GM18951 (cell line): Measurements from ENCODE around the gene NRL.
A peak's percentile ranks its signal among the peaks of the same experiment; 100 is the strongest.

Experiments used
- POLR2A ChIP-seq: IDR thresholded peaks from 4 replicates; pipeline ENCODE4 v1.6.1; 2011; ENCODE audit warnings: mild to moderate bottlenecking; ENCODE audit not compliant: insufficient read length, insufficient read depth; ENCODE audit errors: extremely low read depth
- in situ Hi-C: fragments of 300-500 bp; cut with MboI; formaldehyde crosslinking; loops from one replicate; pipeline ENCODE4 v1.12.0; 2022; ENCODE audit warnings: low sequenced_read_pairs, mixed read lengths, inconsistent platforms; ENCODE audit not compliant: unreplicated experiment

Gene NRL

DNA sequence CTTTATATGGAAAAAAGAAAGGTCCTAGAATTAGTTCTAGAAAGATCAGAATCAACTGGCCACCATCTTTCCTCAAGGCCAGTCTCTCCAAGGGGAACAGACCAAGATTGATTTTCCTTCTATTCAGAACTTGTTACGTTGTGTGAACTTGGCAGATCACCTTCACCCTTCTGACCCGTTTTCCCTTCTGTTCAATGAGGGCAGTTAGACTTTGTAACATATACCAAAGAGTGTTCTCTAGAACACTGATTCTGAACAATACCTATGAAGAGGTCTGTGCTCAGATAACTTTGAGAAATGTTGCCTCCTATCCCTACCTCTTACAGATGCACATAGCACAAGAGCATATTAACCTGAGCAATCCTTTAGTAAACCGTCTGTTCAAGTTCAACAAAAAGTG lies 31.3 kb downstream of the NRL start:
- TF ChIP-seq POLR2A = no peak
- in situ Hi-C loops = loop anchor here (25.0 kb wide), 1 partner anchor 96 kb away; the partner anchor contains the start of gene DHRS4L2

DNA sequence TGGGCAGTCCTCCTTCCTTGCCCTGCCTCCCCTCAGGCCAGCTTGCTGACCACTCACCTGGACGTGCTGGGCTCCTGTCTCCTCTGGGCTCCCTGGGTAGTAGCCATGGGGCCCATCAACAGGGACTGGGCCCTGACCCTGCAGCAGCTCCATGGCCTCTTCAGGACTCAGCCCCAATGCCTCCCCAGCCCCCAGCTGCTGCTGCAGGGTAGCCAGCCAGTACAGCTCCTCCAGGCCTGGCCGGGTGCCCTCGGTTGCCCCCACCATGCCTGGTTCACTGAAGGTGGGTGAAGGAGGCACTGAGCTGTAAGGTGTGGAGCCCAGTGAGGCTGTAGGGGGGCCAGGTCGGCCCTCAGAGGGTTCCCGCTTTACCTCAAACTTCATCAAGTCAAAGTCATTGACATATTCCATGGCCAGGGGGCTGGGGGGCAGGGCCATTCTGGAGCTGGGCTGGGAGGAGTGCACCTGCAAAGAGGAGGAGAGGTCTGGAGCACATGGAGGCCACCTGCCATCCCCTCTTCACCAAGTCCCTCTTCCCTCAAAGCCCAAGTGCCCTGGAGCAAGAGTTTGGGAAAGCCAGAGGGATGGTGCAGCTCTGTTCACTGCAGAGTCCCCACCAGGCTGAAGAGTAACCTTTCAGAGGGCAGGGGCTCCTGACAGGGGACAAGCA lies 32.2 kb downstream of the NRL start:
- TF ChIP-seq POLR2A = no peak
- in situ Hi-C loops = loop anchor here (25.0 kb wide), 1 partner anchor 95 kb away; the partner anchor contains the start of gene DHRS4L2

DNA sequence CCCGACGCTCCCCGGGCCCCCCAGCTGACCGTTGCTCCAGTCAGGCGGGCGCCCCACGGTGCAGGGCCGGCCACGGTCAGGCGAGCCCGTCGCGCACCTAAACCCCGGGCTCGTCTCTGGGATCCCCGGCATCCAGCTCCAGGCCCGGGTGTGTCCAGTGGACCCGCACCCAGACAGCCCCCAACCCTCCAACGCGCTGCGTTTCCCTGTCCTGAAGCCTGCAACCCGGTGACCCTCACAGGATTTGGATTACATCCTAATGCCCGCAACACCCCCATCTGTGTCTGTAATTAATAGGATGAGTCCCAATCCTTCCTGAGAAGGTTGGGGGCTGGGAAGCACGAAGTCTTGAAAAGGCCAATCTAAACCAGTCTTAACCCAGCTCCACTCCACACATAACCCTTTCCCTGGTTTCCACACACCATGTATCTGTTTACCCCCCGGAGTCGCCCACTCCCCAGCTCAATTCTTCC lies 33.0 kb downstream of the NRL start:
- no peak for TF ChIP-seq POLR2A
- in situ Hi-C loops = loop anchor here (25.0 kb wide), 1 partner anchor 94 kb away; the partner anchor contains the start of gene DHRS4L2

DNA sequence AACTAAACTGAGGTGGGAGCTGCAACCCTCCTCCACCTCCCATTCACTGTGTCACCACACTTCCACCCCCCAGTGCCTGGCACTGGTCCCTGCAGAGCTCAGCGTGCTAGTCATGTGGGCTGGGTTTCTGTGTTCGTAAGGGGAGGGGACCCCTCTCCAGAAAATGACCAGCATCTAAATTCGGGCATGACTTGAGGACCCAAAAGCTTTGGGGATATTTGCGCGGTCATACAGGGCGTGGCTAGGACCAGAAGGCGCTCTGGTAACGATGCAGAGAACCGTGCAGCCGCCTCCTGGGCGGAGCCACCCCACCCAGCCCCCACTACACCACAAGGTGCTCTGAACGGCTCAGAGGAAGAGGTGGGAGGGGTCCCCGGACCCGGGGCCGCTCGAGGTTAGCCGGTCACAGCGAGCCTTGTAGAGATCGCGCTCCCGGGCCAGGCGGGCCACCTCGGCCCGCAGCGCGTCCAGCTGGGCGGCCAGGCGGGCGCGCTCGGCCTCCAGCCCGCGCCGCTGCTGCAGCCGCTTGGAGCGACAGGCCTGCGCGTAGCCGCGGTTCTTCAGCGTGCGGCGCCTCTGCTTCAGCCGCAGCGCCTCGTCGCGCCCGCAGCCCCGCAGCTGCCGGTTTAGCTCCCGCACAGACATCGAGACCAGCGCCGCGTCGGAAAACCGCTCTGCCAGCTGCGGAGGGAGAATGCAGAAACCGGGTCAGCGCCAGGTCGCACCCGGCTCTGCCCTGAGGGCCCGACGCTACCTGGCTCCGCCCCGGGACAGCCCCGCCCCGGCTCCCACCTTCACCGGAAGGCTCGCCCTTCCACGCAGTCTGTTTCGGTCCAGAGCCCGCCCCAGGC lies 33.6 kb downstream of the NRL start:
- TF ChIP-seq POLR2A = peak; percentile 73
- in situ Hi-C loops = loop anchor here (25.0 kb wide), 1 partner anchor 94 kb away; the partner anchor contains the start of gene DHRS4L2

DNA sequence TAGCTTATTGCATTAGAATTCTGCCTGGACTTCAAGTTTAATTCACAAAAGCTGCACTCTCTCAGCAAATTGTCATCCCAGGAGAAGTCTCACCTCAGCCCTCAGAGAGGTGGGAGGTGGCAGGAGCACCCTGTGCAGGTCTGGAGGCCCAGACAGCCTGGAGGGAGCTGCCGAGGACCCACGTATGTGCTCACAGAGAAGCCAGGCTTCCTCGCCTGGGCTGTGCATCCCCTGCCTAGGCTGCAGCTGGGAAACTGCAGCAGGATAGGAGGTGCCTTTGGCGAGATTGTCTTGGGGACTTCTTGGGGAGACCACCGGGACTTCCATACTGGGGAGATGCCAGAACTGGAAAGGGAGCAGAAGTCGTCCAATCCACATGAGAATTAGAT lies 34.6 kb downstream of the NRL start:
- in situ Hi-C loops = loop anchor here (25.0 kb wide), 1 partner anchor 93 kb away; the partner anchor contains the start of gene DHRS4L2
- no peak for TF ChIP-seq POLR2A

DNA sequence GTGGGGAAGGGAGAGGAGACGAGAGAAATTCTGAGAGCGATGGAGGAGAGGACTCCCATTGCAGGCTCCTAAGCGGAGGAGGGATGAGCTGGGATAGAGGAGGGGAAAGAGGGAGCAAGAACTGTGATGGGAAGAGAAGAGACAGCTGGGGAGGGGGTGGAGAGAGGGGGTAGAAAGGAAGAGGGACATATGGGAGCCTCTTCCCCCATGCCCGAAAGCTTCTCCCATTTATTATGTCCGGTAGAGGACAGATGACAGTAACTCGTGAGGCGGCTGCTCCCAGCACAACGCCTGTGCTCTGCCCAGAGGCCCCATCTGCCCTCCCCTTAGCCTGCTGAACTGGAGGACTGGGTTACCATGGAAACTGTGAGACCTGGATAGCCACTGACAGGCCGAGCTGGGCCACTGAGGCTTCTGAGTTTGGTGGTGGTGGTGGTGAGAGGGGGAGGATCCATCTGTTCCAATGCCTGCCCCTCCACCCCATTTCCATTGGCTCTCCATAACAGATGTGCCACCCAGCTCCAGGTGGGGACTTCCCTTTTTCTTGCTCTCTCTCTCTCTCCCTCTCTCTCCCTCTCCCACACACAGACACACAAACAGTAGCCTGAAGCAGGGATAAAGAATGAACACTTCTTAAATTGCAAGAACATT lies 35.1 kb downstream of the NRL start:
- in situ Hi-C loops = loop anchor here (25.0 kb wide), 1 partner anchor 92 kb away; the partner anchor contains the start of gene DHRS4L2
- TF ChIP-seq POLR2A = no peak

DNA sequence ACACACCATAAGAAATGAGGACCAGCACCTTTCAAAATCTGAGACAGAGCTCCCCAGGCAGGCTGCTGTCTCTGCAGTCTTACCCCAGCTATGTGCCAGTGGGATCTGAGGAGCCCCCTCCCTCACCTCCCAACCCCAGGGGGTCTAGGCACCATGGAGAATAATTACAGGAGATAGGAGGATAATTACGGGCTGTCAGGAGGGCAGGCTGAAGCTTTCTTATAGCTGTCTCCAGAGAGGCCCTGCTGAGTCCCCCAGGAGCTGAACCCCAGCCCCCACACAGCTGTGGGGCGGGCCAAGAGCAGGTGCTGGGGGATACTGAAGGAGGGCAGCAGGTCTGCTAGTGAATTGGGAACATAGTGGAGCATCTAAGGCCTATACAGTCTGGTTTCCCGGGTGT lies 36.6 kb downstream of the NRL start:
- in situ Hi-C loops = loop anchor here (25.0 kb wide), 1 partner anchor 91 kb away; the partner anchor contains the start of gene DHRS4L2
- no peak for TF ChIP-seq POLR2A

DNA sequence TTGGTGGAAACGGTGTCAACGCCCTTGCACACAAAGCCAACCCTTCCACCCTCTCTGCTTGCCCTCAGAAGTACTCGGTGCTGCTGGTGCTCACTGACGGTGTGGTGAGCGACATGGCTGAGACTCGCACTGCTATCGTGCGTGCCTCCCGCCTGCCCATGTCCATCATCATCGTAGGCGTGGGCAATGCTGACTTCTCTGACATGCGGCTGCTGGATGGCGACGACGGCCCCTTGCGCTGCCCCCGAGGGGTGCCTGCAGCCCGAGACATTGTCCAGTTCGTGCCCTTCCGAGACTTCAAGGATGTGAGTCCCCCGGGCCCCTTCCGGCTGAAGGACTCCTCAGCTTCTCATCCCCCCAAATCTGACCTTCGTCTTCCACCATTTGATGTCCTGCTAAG lies 37.7 kb downstream of the NRL start:
- in situ Hi-C loops = loop anchor here (25.0 kb wide), 1 partner anchor 90 kb away; the partner anchor contains the start of gene DHRS4L2
- no peak for TF ChIP-seq POLR2A

DNA sequence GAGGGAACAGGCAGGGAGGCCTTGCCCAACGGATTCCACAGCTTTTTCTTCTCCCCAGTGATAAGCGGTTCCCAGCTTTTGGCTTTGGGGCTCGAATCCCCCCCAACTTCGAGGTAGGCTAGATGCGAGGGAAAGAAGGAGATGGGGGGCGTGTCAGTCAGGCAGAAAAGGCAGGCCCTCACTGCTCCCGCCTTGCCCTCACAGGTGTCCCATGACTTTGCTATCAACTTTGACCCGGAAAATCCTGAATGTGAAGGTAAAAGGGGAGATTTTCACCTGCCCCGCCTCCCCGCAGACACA lies 38.5 kb downstream of the NRL start:
- in situ Hi-C loops = loop anchor here (25.0 kb wide), 1 partner anchor 89 kb away; the partner anchor contains the start of gene DHRS4L2
- TF ChIP-seq POLR2A = no peak

DNA sequence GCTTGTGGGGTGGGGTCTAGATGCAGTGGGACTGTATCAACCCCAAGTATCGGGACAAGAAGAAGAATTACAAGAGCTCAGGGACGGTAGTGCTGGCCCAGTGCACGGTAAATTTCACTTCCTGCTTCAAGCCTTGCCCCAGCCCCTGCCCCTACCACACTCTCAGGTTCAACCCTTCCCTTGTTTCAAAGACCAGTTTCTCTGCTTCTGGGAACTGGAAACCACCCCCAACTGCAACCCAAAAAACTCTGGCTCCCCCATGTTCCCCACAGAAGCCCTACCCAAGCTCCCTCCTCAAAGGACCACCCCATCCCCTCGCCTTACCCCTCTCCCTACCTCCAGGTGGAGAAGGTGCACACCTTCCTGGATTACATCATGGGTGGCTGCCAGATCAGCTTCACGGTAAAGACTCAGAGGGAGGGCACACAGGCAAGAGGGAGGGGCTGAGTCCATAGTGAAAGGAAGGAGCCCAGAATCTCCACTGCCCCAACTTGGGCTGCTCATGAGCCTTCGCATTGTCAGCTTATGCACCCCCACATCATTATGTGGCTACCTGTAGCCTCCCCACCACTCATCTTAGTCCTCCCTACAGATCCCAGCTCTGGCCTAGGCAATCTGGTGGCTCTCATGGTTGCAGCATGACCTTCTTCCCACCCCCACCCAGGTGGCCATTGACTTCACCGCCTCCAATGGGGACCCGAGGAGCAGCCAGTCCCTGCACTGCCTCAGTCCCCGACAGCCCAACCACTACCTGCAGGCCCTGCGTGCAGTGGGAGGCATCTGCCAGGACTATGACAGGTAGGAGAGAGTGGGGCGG lies 39.1 kb downstream of the NRL start:
- TF ChIP-seq POLR2A = no peak
- in situ Hi-C loops = loop anchor here (25.0 kb wide), 1 partner anchor 88 kb away; the partner anchor contains the start of gene DHRS4L2

DNA sequence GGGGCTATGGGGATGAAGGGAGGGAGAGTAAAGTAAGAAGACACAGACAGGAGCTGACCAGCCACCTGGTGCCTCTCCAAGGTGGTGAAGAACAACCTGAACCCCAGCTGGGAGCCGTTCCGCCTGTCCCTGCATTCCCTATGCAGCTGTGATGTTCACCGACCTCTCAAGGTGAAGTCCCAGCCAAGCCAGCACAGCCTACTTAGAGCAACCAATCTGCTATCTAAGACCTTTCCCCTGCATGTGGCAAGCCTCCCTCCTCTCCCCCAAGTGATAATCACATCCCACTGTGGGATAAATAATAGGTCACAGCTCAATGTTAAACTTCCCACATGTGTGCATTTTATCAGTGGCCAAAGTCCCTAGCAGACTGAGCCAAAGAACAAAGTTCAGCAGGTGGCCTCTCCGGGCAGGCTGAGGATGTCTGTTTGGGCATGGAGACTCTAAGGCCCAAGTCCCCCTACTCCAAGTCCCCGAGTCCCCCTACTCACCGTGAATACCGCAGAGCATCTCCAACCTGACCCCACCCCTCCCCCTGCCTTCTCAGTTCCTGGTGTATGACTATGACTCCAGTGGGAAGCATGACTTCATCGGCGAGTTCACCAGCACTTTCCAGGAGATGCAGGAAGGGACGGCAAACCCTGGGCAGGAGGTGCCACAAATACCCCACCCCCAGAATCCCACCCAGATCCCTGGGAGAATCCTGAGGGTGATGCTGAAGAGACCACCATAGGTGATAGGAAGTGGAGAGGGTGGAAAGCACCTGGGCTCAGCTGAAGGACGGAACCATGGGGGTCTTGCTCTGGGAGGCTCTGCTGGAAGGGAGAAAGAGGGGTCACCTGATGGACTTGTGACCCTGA lies 39.9 kb downstream of the NRL start:
- in situ Hi-C loops = loop anchor here (25.0 kb wide), 1 partner anchor 88 kb away; the partner anchor contains the start of gene DHRS4L2
- no peak for TF ChIP-seq POLR2A
